H1 (cell line): ENCODE results near the gene ANAPC2. TPM values are rescaled to one million over a fixed set of nuclear protein-coding genes. Genes with fewer than 3 reads are reported as not detected.

Experiments
- MAX ChIP-seq: IDR thresholded peaks from 2 replicates; pipeline ENCODE4 v1.6.1; 2012; ENCODE audit warnings: inconsistent platforms
- NRF1 ChIP-seq: IDR thresholded peaks from 2 replicates; pipeline ENCODE4 v1.6.1; 2011; ENCODE audit warnings: mild to moderate bottlenecking, low read depth, low read length, improper control_type of control experiment
- SP2 ChIP-seq: IDR thresholded peaks from 2 replicates; pipeline ENCODE4 v1.6.1; 2012; ENCODE audit warnings: mild to moderate bottlenecking, low read length, inconsistent platforms
- polyA plus RNA-seq, 7 experiments: library from polyadenylated mRNA; depleted of rRNA in 3 of 7; stranded (reverse) in 5 of 7; unstranded in 2 of 7; fragments of >200 nt in 5 of 7; fragments of 200-250 nt in 2 of 7; gene quantifications; 1 replicate in 5 of 7; 2 replicates in 1 of 7; 4 replicates in 1 of 7; pipeline versions ENCODE4 v1.2.1 to v1.2.3, GENCODE V29; 2011 to 2013; ENCODE audit warnings: missing spikeins in 2 of 7, mixed read lengths in 2 of 7
- total RNA-seq: library from RNA; stranded (reverse); fragmentation: NEBNext Ultra II Directional; extraction: Animal tissue kit (Norgen Biotek cat#: 25700); gene quantifications from 2 replicates; pipeline ENCODE4 v1.2.1, GENCODE V29; 2021

ANAPC2 gene
- total and polyA plus RNA-seq, 2 of the 8 experiments (the other 6 are each of a cell fraction or from before 2014, with no cell fraction given): 30.2 to 37.7 TPM

GRCh38 chr9:137166380-137167229 lies 21.8 kb downstream of the ANAPC2 start (continued):
- TF ChIP-seq MAX: no peak
- TF ChIP-seq SP2: no peak
- no peak for TF ChIP-seq NRF1
